Parathyroid adenoma (tissue), 2 donors: Measurements from ENCODE around the gene RSL1D1.

Source experiments
- H2AFZ ChIP-seq: fragments of 300-600 bp; sonication (generic); one replicate; pipeline ENCODE4 v1.7.0; 2017; ENCODE audit warnings: antibody characterized with exemption, mild to moderate bottlenecking
- H3K27ac ChIP-seq: fragments of 300-600 bp; sonication (generic); one replicate; pipeline ENCODE4 v1.7.0; 2017
- H3K27me3 ChIP-seq: fragments of 300-600 bp; sonication (generic); one replicate; pipeline ENCODE4 v1.7.0; 2017; ENCODE audit warnings: low read length; ENCODE audit not compliant: control insufficient read depth, insufficient read depth
- H3K36me3 ChIP-seq: fragments of 300-600 bp; sonication (generic); one replicate; pipeline ENCODE4 v1.7.0; 2017; ENCODE audit warnings: low read length; ENCODE audit not compliant: control insufficient read depth, insufficient read depth
- H3K4me1 ChIP-seq: fragments of 300-600 bp; sonication (generic); one replicate; pipeline ENCODE4 v1.7.0; 2017; ENCODE audit warnings: control low read depth
- H3K4me2 ChIP-seq: fragments of 300-600 bp; sonication (generic); one replicate; pipeline ENCODE4 v1.7.0; 2017; ENCODE audit warnings: low read length
- H3K4me3 ChIP-seq: fragments of 300-600 bp; sonication (generic); one replicate; pipeline ENCODE4 v1.7.0; 2017; ENCODE audit warnings: low read depth, low read length
- H3K79me2 ChIP-seq: fragments of 300-600 bp; sonication (generic); one replicate; pipeline ENCODE4 v1.7.0; 2017; ENCODE audit warnings: control low read depth
- H3K9ac ChIP-seq: fragments of 300-600 bp; sonication (generic); one replicate; pipeline ENCODE4 v1.7.0; 2017; ENCODE audit warnings: mild to moderate bottlenecking
- H3K9me3 ChIP-seq: fragments of 300-600 bp; sonication (generic); one replicate; pipeline ENCODE4 v1.7.0; 2017; ENCODE audit warnings: low read length; ENCODE audit not compliant: control insufficient read depth
- TF ChIP-seq, protein P1 (sequence below): fragments of 300-600 bp; sonication (generic); IDR thresholded peaks from one replicate; pipeline ENCODE4 v1.7.0; 2017; ENCODE audit warnings: antibody characterized with exemption, mild to moderate bottlenecking
- donor health status: primary hyperparathyroidism.

RSL1D1 gene

DNA sequence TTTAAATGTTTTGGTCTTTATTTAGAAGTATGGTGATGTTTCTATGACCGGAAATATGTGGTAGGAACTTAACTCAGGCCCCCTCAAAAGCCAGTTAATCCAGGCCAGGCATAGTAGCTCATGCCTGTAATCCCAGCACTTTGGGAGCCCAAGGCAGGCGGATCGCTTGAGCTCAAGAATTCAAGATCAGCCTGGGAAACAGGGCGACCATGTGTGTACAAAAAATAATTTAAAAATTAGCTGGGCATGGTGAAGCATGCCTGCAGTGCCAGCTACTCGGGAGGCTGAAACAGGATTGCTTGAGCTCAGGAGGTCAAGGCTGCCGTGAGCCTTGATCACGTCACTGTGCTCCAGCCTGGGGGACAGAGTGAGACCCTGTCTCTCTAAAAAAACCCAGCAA is 10.3 kb downstream of the RSL1D1 start:
- no peak overlapping the region for H3K9ac ChIP-seq
- H3K36me3 ChIP-seq, result no peaks in the 10 kb centered on the region

DNA sequence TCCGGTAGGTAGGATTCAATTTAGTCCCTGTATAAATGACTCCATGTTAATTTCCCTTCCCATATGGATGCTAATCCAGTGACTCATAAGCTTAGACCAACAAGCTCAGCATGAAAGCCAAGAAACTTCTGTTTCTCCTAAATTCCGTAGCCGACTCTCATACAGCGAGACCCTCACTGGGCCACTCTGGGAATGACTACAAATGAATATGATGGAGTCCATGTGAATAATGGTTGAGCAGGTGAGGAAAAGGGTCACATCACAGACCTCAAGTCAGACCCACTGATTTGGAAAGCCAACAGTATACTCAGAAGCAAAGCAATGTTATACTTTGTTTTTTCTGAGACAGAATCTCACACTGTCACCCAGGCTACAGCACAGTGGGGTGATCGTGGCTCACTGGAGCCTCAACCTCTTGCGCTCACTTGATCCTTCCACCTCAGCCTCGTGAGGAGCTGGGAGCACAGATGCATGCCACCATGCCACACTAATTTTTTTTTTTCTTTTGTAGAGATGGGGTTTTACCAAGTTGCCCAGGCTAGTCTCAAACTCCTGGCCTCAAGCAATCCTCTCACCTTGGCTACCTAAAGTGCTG is 14.6 kb downstream of the RSL1D1 start:
- Histone ChIP-seq H3K4me1 (no peaks in the 10 kb centered on the region), H2AFZ (no peak overlapping the region), H3K4me2 (no peak overlapping the region), H3K27me3 (no peaks in the 10 kb centered on the region), H3K4me3 (no peak overlapping the region), H3K9ac (no peak overlapping the region), H3K36me3 (no peaks in the 10 kb centered on the region), H3K79me2 (no peaks in the 10 kb centered on the region), H3K27ac (no peak overlapping the region), H3K9me3 (no peaks in the 10 kb centered on the region)
- TF ChIP-seq, protein P1, sequence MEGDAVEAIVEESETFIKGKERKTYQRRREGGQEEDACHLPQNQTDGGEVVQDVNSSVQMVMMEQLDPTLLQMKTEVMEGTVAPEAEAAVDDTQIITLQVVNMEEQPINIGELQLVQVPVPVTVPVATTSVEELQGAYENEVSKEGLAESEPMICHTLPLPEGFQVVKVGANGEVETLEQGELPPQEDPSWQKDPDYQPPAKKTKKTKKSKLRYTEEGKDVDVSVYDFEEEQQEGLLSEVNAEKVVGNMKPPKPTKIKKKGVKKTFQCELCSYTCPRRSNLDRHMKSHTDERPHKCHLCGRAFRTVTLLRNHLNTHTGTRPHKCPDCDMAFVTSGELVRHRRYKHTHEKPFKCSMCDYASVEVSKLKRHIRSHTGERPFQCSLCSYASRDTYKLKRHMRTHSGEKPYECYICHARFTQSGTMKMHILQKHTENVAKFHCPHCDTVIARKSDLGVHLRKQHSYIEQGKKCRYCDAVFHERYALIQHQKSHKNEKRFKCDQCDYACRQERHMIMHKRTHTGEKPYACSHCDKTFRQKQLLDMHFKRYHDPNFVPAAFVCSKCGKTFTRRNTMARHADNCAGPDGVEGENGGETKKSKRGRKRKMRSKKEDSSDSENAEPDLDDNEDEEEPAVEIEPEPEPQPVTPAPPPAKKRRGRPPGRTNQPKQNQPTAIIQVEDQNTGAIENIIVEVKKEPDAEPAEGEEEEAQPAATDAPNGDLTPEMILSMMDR, result no peak

More for the DNA sequence above, 10.3 kb downstream of the RSL1D1 start:
- Histone ChIP-seq H3K79me2 (peaks cover 3% of the 10 kb centered on the region), H3K4me3 (no peak overlapping the region), H3K27me3 (no peaks in the 10 kb centered on the region), H2AFZ (no peak overlapping the region), H3K4me1 (no peaks in the 10 kb centered on the region), H3K9me3 (no peaks in the 10 kb centered on the region), H3K4me2 (no peak overlapping the region), H3K27ac (no peak overlapping the region)
- TF ChIP-seq, protein P1, result no peak

DNA sequence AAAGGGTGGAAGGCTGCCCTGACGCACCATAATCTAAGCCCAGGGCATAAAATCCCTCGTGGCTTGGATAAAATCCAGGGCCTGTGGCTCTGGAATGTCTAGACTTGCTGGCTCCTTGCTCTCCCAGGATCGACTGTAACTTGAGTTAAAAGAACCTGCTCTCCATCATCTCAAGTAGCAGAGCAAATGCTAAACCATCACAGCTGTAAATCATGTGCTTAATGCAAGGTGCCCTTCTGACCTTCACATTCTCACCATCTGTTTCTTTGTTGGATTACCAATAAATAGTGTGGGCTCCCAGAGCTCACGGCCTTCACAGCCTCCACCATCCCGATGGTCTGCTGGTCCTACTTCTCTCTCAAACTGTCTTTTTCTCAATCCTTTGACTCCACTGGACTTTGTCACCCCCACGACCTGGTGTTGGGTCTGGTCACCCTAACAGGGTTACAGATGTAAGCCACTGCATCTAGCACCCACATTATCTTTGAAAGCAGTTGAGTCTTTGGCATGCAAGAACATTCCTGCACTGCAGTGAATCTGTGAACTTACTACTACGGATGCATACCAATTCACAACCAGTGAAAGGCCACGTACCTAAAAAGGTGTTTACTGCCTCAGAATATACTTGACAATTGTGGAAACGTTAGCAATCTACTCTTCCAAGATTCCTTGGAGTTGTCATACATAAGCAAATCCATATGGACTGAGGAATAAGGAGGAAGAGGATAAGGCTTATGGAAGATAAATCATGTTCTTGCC is 15.3 kb downstream of the RSL1D1 start:
- Histone ChIP-seq H3K27ac (no peak overlapping the region), H3K27me3 (no peaks in the 10 kb centered on the region), H3K4me1 (no peaks in the 10 kb centered on the region), H3K4me2 (no peak overlapping the region), H3K79me2 (no peaks in the 10 kb centered on the region), H3K9me3 (no peaks in the 10 kb centered on the region), H3K9ac (no peak overlapping the region), H3K4me3 (no peak overlapping the region), H2AFZ (no peak overlapping the region), H3K36me3 (no peaks in the 10 kb centered on the region)
- TF ChIP-seq, protein P1, result no peak

DNA sequence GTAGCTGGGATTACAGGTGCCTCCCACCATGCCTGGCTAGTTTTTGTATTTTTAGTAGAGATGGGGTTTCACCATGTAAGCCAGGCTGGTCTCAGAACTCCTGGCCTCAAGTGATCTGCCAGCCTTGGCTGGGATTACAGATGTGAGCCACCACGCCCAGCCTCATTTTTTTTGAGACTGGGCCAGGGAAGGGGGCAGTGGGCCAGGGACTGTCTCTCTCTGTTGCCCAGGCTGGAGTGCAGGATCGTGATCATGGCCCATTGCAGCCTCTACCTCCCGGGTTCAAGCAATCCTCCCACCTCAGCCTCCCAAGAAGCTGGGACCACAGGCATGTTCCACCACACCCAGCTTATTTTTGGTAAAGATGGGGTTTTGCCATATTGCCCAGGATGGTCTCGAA is 16.0 kb downstream of the RSL1D1 start:
- Histone ChIP-seq H3K36me3 (no peaks in the 10 kb centered on the region), H3K27ac (no peak overlapping the region), H3K79me2 (no peaks in the 10 kb centered on the region), H3K9me3 (no peaks in the 10 kb centered on the region), H3K4me3 (no peak overlapping the region), H2AFZ (no peak overlapping the region), H3K9ac (no peak overlapping the region), H3K4me1 (no peaks in the 10 kb centered on the region), H3K27me3 (no peaks in the 10 kb centered on the region), H3K4me2 (no peak overlapping the region)
- TF ChIP-seq, protein P1, result no peak
